ENCODE measurements around the gene DYNC1I1.

DYNC1I1 gene

DNA sequence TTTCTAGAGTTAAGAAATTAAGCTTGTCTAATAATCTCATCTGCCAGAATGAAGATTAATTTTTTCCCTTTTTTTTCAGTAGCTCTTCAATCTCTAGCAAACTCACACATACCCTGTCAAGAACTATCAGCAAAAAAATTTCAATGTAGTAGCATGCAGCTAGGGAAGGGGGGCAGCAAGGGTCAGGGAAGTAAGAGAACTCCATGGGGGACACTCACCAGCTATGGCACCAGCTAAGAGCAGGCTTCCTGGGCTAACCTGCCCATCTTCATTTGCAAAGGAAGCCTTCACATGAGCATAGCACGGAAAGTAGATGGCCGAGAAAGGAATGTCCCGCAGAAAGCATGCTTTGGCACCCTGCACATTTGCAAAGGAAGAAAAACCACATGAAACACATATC is 359.2 kb downstream of the DYNC1I1 start:
- no peak overlapping the region for H3K4me3 ChIP-seq (ENCODE audit: low read length)
- no peak for DNase-seq (ENCODE audit: low read depth)
- TF ChIP-seq, protein P1, sequence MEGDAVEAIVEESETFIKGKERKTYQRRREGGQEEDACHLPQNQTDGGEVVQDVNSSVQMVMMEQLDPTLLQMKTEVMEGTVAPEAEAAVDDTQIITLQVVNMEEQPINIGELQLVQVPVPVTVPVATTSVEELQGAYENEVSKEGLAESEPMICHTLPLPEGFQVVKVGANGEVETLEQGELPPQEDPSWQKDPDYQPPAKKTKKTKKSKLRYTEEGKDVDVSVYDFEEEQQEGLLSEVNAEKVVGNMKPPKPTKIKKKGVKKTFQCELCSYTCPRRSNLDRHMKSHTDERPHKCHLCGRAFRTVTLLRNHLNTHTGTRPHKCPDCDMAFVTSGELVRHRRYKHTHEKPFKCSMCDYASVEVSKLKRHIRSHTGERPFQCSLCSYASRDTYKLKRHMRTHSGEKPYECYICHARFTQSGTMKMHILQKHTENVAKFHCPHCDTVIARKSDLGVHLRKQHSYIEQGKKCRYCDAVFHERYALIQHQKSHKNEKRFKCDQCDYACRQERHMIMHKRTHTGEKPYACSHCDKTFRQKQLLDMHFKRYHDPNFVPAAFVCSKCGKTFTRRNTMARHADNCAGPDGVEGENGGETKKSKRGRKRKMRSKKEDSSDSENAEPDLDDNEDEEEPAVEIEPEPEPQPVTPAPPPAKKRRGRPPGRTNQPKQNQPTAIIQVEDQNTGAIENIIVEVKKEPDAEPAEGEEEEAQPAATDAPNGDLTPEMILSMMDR (conservative IDR thresholded peaks at IDR 0.05; ENCODE audit: low read depth, low read length) = no peak

DNA sequence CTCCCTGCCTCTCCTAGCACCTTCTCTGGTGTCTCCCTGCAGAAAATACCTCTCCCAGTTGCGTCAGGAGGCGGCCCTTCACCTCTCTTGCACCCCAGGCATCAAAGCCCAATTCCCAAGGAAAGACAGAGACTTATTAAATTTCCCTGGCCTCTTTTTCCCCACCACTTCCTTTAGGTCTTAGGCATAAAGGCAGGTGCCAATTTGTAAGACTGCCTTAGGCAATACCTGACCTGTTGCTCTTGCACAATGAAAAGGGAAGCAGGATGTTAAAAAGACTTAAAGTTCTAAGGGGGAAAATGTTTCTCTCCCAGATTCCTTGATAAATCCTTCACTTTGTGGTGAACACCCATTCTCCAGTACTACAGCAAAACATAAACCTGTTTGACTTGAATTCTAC is 362.9 kb downstream of the DYNC1I1 start:
- TF ChIP-seq, protein P1 (conservative IDR thresholded peaks at IDR 0.05; ENCODE audit: low read depth, low read length) = no peak
- no peak for DNase-seq (ENCODE audit: low read depth)

DNA sequence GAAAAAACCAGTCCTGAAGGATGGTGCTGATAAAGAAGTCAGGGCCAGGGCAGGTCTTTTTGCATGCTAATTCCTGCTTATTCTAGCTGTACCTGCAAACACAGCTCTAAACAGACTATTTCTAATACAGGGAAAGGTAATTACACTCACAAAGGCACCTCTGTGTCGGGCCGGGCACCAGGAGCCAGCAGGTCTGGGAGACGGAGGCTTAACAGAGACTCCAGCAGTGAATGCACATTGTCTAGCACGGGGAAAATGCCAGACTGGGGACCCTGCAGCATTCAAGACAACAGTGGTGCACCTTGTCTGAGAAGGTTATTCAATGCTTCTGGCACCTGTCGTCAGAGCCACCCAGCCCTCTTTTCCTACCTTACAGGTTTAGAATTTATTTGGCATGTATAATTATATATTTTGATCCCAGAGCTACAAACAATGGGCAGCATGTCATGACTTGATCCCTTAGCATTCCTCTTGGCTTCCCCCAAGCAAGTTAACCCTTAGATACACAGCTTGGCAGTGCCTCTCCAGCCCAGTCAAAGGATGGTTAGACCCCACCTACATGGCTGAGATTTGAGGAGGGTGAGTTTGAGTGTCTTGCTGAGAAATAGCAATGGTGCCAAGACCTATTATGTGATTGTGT is 364.4 kb downstream of the DYNC1I1 start:
- no peak overlapping the region for H3K4me3 ChIP-seq (ENCODE audit: low read length)
- no peak for DNase-seq (ENCODE audit: low read depth)
- TF ChIP-seq, protein P1 (conservative IDR thresholded peaks at IDR 0.05; ENCODE audit: low read depth, low read length) = no peak

More for the DNA sequence above, 362.9 kb downstream of the DYNC1I1 start:
- no peak overlapping the region for H3K4me3 ChIP-seq (ENCODE audit: low read length)

DNA sequence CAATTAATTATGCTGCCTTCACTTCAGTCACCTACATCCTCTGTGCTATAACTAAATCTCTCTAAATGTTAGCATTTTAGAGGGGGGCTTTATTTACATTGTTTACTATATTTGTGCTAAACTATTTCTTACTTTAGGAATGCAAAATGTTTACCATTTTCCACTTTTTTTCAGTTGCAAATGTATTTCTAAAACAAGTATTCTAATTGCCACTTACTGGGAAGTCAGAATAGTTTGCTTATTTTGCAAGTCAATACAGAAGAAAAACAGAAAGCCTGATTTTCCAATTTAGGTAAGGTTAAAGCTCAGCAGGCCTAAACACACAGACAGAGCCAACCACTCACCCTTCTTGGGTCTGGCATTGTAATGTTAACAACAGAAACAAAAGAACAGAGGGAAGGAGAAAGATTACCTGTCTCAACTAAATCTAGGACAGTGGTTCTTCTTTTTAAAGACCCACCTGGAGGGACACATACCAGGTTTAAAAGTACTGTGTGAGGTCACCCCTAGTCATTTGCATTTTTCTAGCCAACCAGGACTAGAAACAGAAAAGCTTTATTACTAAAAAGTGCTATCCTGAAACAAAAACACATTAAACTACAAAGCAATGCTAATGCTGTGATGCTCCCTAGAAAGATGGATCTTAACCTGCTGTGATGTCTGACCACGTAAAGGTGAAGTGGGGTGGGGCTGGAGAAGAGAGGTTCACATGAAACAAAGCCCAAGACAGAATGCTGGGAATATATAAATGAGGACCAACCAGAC is 371.3 kb downstream of the DYNC1I1 start:
- H3K4me3 ChIP-seq (ENCODE audit: low read length) = no peak overlapping the region
- DNase-seq (ENCODE audit: low read depth) = no peak
- TF ChIP-seq, protein P1 (conservative IDR thresholded peaks at IDR 0.05; ENCODE audit: low read depth, low read length) = no peak

DNA sequence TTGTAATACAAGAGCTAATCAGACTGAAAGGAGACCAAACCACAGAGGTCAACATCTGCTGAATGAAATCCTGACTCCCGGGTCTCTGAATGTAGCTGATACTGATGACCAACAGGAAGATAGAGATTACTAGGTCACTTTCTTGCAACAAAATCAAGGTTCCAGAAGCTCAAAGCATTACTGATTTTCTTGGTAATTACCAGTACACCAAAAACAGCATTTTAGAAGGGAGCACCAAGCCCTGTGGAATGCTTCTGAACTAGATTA is 371.8 kb downstream of the DYNC1I1 start:
- no peak overlapping the region for H3K4me3 ChIP-seq (ENCODE audit: low read length)
- no peak for DNase-seq (ENCODE audit: low read depth)
- TF ChIP-seq, protein P1 (conservative IDR thresholded peaks at IDR 0.05; ENCODE audit: low read depth, low read length) = no peak
